ENCODE measurements around the gene ISM2.

Gene ISM2

DNA sequence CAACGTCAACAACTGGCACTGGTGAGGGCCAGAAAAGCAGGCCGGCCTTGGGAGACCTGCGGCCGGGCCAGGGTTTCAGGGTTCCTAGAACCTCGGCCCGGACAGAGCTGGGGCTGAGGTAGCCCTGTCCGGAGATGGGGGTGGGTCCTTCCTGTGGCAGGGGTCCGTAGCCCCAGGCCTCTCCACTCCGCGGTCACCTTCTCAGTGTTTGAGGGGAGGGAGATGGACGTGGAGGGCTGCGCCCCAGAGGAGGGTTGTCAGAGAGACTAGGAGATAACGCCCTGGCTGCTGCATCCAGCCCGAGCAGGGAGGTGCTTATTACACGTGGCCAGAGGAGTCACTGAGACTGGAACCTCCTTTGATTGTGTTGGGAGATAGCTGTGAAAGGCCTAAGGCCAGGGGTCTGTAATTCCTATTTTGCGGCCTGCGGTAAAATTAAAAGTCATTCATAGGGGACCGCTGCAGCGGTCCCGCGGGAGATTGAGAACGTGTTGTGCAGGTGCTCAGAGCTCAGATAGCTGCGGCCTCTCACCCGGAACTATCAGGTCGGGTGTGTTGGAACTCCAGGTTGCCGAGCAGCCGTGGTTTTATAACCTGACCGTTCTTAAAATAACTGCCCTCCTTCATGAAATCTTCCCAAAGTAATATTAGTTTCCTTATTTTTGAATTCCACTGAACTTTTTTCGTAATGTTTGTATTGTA lies 40.2 kb downstream of the ISM2 start:
- DNase-seq: no peak

GRCh38 chr14:77457522-77458248 lies 40.9 kb downstream of the ISM2 start, which contains the start of the genes AHSA1 and VIPAS39:
Gene AHSA1, plus strand, starts transcription at chr14:77458093. Its CDS starts 97 bp downstream, at chr14:77458190.
Gene VIPAS39, minus strand, starts transcription at chr14:77457601. Its CDS starts 3,499 bp downstream, at chr14:77454102.
- peak; percentile 79 for DNase-seq

- DNase-seq: no peak
Measured at GRCh38 chr14:77457115-77457521, 41.5 kb downstream of the ISM2 start.

GRCh38 chr14:77455966-77456640 lies 42.5 kb downstream of the ISM2 start:
- no peak for DNase-seq

- no peak for DNase-seq
Measured at GRCh38 chr14:77442196-77442595, 56.4 kb downstream of the ISM2 start.

- no peak for DNase-seq
Measured at GRCh38 chr14:77439861-77440260, 58.8 kb downstream of the ISM2 start.

GRCh38 chr14:77438596-77438995 lies 60.0 kb downstream of the ISM2 start:
- DNase-seq: no peak

GRCh38 chr14:77436042-77436441 lies 62.6 kb downstream of the ISM2 start:
- DNase-seq: no peak

DNA sequence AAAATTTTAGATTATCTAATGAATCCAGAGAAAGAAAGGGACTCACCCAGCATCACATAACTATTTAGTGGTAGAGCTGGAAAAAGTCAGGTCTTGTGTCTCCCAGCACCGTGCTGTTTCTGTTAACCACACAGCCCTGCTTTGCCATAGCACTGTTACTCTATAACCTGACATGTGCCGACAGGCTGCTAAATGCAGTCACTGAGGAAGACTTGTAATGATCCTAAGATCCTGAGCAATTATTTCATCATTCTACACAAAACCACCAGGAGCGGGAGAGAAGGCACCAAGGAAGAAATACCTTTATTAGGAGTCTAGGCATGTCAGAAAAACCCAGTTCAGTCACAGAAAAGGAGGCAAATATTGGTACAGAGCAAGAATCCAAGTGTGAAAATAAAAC lies 72.2 kb downstream of the ISM2 start:
- no peak for DNase-seq

GRCh38 chr14:77424862-77425261 lies 73.8 kb downstream of the ISM2 start:
- DNase-seq: no peak

All from NCI-H2029 treated with DMSO at 0.1 percent for 48 hours (cell line).